SK-N-SH treated with all-trans-retinoic acid at 6 μM for 48 hours (cell line): Measurements from ENCODE around the gene ZNF135.

ENCODE experiments used
- CSDC2 ChIP-seq: fragments of 250-450 bp; sonication (Bioruptor Pico); IDR thresholded peaks from 2 replicates; pipeline ENCODE4 v1.5.0; 2020; ENCODE audit warnings: mild to moderate bottlenecking, moderate library complexity
- ISL1 ChIP-seq: fragments of 250-450 bp; sonication (Bioruptor Pico); IDR thresholded peaks from 2 replicates; pipeline ENCODE4 v2.1.2; 2022; ENCODE audit warnings: mild to moderate bottlenecking, moderate library complexity
- OSR1 ChIP-seq: fragments of 250-450 bp; sonication (Bioruptor Pico); IDR thresholded peaks from 2 replicates; pipeline ENCODE4 v1.8.0; 2022; ENCODE audit warnings: moderate library complexity, mild to moderate bottlenecking, inconsistent platforms
- RARB ChIP-seq: fragments of 250-450 bp; sonication (Bioruptor Pico); IDR thresholded peaks from 2 replicates; pipeline ENCODE4 v1.8.0; 2021; ENCODE audit warnings: mild to moderate bottlenecking, moderate library complexity
- SNAI2 ChIP-seq: fragments of 250-450 bp; sonication (Bioruptor Pico); IDR thresholded peaks from 2 replicates; pipeline ENCODE4 v1.5.0; 2020; ENCODE audit warnings: mild to moderate bottlenecking, moderate library complexity
- TCF4 ChIP-seq: fragments of 250-450 bp; sonication (Bioruptor Pico); IDR thresholded peaks from 2 replicates; pipeline ENCODE4 v1.8.0; 2021; ENCODE audit warnings: mild to moderate bottlenecking, moderate library complexity, borderline replicate concordance
- TOX ChIP-seq: fragments of 250-450 bp; sonication (Bioruptor Pico); IDR thresholded peaks from 2 replicates; pipeline ENCODE4 v1.8.0; 2021; ENCODE audit warnings: mild to moderate bottlenecking, moderate library complexity, borderline replicate concordance
- ZC3H10 ChIP-seq: fragments of 250-450 bp; sonication (Bioruptor Pico); IDR thresholded peaks from 2 replicates; pipeline ENCODE4 v1.5.1; 2021; ENCODE audit warnings: mild to moderate bottlenecking, moderate library complexity
- ZFP3 ChIP-seq: fragments of 250-450 bp; sonication (Bioruptor Pico); IDR thresholded peaks from 2 replicates; pipeline ENCODE4 v1.5.0; 2020; ENCODE audit warnings: mild to moderate bottlenecking, moderate library complexity
- ZFP30 ChIP-seq: fragments of 450-650 bp; formaldehyde crosslinking; IDR thresholded peaks from 2 replicates; pipeline ENCODE4 v1.5.0; 2022; ENCODE audit warnings: mild to moderate bottlenecking, moderate library complexity
- ZNF8 ChIP-seq: fragments of 450-650 bp; formaldehyde crosslinking; IDR thresholded peaks from 2 replicates; pipeline ENCODE4 v1.5.0; 2020; ENCODE audit warnings: mild to moderate bottlenecking, moderate library complexity
- TF ChIP-seq, protein P1 (sequence below): fragments of 250-450 bp; sonication (Bioruptor Pico); IDR thresholded peaks from 2 replicates; pipeline ENCODE4 v1.8.0; 2020; ENCODE audit warnings: mild to moderate bottlenecking, moderate library complexity, borderline replicate concordance
- TF ChIP-seq, protein P2 (sequence below): fragments of 250-450 bp; sonication (Bioruptor Pico); IDR thresholded peaks from 2 replicates; pipeline ENCODE4 v1.8.0; 2021; ENCODE audit warnings: low read depth, mild to moderate bottlenecking, moderate library complexity, borderline replicate concordance

DNA sequence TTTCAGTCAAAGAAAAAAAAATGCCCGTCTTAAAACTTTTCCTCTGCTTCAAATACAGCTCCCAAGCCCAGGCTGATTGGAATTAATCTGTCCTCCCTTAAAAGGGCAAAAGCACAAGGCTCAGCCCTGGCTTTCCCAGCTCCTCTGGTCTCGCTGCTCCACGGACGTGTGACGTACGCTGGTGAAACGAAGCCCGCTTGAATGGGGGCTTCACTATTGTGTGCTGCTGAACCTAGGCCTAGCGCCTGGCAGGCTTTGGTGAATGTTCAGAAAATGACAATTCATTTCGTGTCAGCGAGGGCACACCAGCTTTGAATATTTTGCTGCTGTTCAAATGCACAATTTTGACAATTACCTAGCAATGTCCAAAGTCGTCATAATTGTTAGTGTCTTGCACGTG is 615 bp upstream of the ZNF135 start:
- TF ChIP-seq CSDC2 (CRISPR knock-in tag) (no peak), OSR1 (CRISPR knock-in tag) (no peak), ISL1 (no peak), ZNF8 (CRISPR knock-in tag) (no peak), TOX (CRISPR knock-in tag) (no peak), ZC3H10 (no peak), SNAI2 (CRISPR knock-in tag) (no peak), TCF4 (CRISPR knock-in tag) (no peak), RARB (no peak), ZFP3 (CRISPR knock-in tag) (no peak), ZFP30 (no peak)
- TF ChIP-seq, protein P1, sequence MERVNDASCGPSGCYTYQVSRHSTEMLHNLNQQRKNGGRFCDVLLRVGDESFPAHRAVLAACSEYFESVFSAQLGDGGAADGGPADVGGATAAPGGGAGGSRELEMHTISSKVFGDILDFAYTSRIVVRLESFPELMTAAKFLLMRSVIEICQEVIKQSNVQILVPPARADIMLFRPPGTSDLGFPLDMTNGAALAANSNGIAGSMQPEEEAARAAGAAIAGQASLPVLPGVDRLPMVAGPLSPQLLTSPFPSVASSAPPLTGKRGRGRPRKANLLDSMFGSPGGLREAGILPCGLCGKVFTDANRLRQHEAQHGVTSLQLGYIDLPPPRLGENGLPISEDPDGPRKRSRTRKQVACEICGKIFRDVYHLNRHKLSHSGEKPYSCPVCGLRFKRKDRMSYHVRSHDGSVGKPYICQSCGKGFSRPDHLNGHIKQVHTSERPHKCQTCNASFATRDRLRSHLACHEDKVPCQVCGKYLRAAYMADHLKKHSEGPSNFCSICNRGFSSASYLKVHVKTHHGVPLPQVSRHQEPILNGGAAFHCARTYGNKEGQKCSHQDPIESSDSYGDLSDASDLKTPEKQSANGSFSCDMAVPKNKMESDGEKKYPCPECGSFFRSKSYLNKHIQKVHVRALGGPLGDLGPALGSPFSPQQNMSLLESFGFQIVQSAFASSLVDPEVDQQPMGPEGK = no peak
- TF ChIP-seq, protein P2, sequence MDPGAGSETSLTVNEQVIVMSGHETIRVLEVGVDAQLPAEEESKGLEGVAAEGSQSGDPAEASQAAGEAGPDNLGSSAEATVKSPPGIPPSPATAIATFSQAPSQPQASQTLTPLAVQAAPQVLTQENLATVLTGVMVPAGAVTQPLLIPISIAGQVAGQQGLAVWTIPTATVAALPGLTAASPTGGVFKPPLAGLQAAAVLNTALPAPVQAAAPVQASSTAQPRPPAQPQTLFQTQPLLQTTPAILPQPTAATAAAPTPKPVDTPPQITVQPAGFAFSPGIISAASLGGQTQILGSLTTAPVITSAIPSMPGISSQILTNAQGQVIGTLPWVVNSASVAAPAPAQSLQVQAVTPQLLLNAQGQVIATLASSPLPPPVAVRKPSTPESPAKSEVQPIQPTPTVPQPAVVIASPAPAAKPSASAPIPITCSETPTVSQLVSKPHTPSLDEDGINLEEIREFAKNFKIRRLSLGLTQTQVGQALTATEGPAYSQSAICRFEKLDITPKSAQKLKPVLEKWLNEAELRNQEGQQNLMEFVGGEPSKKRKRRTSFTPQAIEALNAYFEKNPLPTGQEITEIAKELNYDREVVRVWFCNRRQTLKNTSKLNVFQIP = no peak
